Activated CD8-positive, alpha-beta T cell treated with anti-CD3 and anti-CD28 coated beads for 36 hours (primary cell): ENCODE measurements around the gene SLC5A4. TPM values are rescaled to one million over a fixed set of nuclear protein-coding genes. Genes with fewer than 3 reads are reported as not detected.
"Not testable (repeated sequence)": the region's sequence is repeated elsewhere in the genome, so short reads cannot be mapped to it uniquely, and the experiment has no call there.

ENCODE experiments used
- ATAC-seq: fragments of 200-7000 bp; cut with Tn5 transposase; one replicate; pipeline ENCODE4 v1.10.0; 2021; ENCODE audit warnings: mild to moderate bottlenecking, moderate library complexity
- CTCF ChIA-PET: fragments of 350-600 bp; sonication (Branson Sonifier 250); formaldehyde crosslinking; loops from one replicate; lab custom pipeline; 2021; ENCODE audit warnings: antibody characterized with exemption; lab: Charles Lee
- POLR2A ChIA-PET: fragments of 350-600 bp; sonication (Branson Sonifier 250); formaldehyde crosslinking; loops from one replicate; lab custom pipeline; 2021; ENCODE audit warnings: antibody characterized with exemption; lab: Charles Lee
- DNase-seq: peaks from one replicate; pipeline ENCODE4 v3.0.0-alpha.2; 2020
- H3K27ac Mint-ChIP-seq: one replicate; pipeline ENCODE4 v1.8.0; 2021; ENCODE audit warnings: mild to moderate bottlenecking, mixed read lengths
- H3K27me3 Mint-ChIP-seq: one replicate; pipeline ENCODE4 v1.8.0; 2021; ENCODE audit warnings: mixed read lengths
- H3K36me3 Mint-ChIP-seq: one replicate; pipeline ENCODE4 v1.8.0; 2021; ENCODE audit warnings: low read depth, mixed read lengths
- H3K4me1 Mint-ChIP-seq: one replicate; pipeline ENCODE4 v1.8.0; 2021; ENCODE audit warnings: low read depth, mixed read lengths
- H3K4me3 Mint-ChIP-seq: one replicate; pipeline ENCODE4 v1.8.0; 2021; ENCODE audit warnings: mild to moderate bottlenecking, moderate library complexity, mixed read lengths
- H3K9me3 Mint-ChIP-seq: one replicate; pipeline ENCODE4 v1.8.0; 2021; ENCODE audit warnings: mixed read lengths
- CTCF ChIP-seq: fragments of 200-600 bp; IDR thresholded peaks from one replicate; pipeline ENCODE4 v1.8.0; 2022; ENCODE audit warnings: antibody characterized with exemption, mild to moderate bottlenecking
- intact Hi-C: fragments of 100-400 bp; cut with micrococcal nuclease; formaldehyde crosslinking; loops from one replicate; pipeline ENCODE4 v1.10.0; 2022
- total RNA-seq, 2 experiments: library from RNA; stranded (reverse); gene quantifications; one replicate each; pipeline ENCODE4 v1.2.3, GENCODE V29; 2021

SLC5A4 gene
- total RNA-seq, 2 experiments from 2014 or later, result not detected

- peaks cover 8% of the 10 kb centered on the region for H3K4me1 Mint-ChIP-seq
- no peak overlapping the region for H3K27ac Mint-ChIP-seq
- ATAC-seq (no peak), DNase-seq (no peak)
- TF ChIP-seq CTCF, result no peak
- H3K36me3 Mint-ChIP-seq, result no peaks in the 10 kb centered on the region
- intact Hi-C loops, result no loop called here
- no peak overlapping the region for H3K4me3 Mint-ChIP-seq
- CTCF ChIA-PET, result no interaction called here
- POLR2A ChIA-PET, result no interaction called here
- no peaks in the 10 kb centered on the region for H3K27me3 Mint-ChIP-seq
- no peaks in the 10 kb centered on the region for H3K9me3 Mint-ChIP-seq
Measured at GRCh38 chr22:32270641-32271369, 15.7 kb upstream of the SLC5A4 start.

DNA sequence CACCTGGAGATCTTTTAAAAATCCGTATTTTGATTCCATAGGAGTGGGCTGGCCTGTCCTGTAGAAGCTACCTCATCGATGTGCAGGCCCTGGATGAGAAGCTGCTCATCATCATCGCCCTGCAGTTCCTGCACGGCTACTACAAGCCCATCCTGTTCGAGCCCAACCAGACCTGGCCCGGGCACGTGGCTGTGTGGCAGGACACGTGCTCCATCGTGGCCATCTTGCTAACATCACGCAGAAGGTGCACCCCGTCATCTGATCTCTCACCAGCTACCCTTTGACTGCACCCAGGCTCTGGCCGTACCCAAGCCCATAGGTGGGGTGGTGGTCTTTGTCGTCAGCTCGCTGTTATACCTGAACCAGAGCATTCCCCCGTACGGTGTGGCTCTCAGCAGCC is 14.2 kb upstream of the SLC5A4 start:
- no peak for TF ChIP-seq CTCF
- Mint-ChIP-seq H3K27ac (no peak overlapping the region), H3K9me3 (no peaks in the 10 kb centered on the region), H3K36me3 (no peaks in the 10 kb centered on the region), H3K4me1 (peaks cover 10% of the 10 kb centered on the region), H3K27me3 (no peaks in the 10 kb centered on the region), H3K4me3 (no peak overlapping the region)
- ChIA-PET POLR2A (no interaction called here), CTCF (no interaction called here)
- intact Hi-C loops, result loop anchor here (5.0 to 10.0 kb wide), 2 partner anchors 165 to 297 kb away; no protein-coding TSS in a partner anchor
- DNase-seq (no peak), ATAC-seq (no peak)

DNA sequence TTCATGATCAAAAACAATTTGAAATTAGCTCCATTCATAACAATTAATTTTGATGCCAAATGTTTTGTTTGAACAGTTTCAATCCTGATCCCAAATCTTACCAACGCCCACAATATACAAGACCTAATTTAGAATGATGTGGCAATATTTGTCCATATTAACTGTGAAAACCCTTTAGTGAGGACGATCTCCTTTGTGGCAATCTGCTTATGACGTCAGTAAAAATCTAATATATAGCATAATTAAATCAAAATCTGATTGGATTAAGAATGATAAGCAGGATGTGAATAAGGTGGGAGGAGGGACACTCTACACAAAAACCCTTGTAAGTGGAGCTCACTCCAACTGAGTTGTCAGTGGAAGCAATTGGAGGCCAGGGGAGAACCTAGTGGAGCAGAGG is 11.9 kb upstream of the SLC5A4 start:
- peaks cover 10% of the 10 kb centered on the region for H3K4me1 Mint-ChIP-seq

DNA sequence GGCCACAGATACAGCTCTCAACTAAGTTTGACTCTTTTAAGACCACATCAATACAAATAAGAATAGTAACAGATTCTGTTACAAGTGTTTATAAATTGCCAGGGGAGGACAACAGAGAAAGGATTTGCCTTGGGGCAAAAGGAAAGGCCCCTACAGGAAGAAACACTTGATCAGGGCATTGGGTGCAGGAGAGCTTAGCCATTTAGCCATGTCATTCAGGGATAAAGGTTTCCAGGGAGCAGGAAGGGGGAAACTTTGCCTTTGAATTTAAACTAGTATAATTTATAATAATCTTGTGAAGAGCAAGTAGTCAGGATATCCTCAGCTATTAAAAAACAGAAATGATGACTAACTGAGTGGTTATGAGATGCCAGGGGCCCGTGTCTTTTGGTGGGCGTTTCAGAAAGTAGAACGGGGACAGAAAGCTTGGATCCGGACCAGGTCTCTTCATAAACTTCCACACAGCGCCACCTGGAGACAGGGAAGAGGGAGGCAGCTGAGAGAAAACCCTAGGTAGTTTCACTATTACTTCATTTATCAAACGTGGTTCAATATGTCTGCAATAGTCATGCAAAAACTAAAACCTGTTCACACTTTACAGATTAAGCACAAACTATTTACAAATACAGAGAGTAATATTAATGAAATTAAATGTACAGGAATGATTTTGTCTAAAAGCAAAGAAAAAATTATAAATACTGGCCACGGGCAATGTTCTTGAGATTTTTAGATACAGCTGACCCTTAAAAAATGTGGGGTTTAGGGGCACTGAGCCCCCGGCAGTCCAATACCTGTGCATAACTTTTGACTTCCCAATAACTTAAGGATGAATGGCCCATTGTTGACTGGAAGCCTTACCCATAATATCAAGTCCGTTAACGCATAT is 11.0 kb upstream of the SLC5A4 start:
- peak; percentile 74 for TF ChIP-seq CTCF
- no peaks in the 10 kb centered on the region for H3K9me3 Mint-ChIP-seq
- H3K4me1 Mint-ChIP-seq, result peaks cover 10% of the 10 kb centered on the region
- peak; percentile 95 for ATAC-seq
- no peak overlapping the region for H3K4me3 Mint-ChIP-seq
- H3K27me3 Mint-ChIP-seq, result peaks cover 3% of the 10 kb centered on the region
- intact Hi-C loops, result loop anchor here (5.0 to 10.0 kb wide), 2 partner anchors 161 to 294 kb away; no protein-coding TSS in a partner anchor
- DNase-seq, result peak; percentile 89
- H3K36me3 Mint-ChIP-seq, result no peaks in the 10 kb centered on the region
- ChIA-PET CTCF (interaction anchor here (0.6 to 2.8 kb wide), 37 partner anchors 10 to 601 kb away, joined by 3 to 21 read pairs (median 4); partner anchors contain the start of gene C22orf42), POLR2A (interaction anchor here (0.8 to 1.0 kb wide), 2 partner anchors 123 to 145 kb away, joined by 3 to 4 read pairs; partner anchors contain the start of gene RTCB)
- no peak overlapping the region for H3K27ac Mint-ChIP-seq

More for the DNA sequence above, 11.9 kb upstream of the SLC5A4 start:
- H3K4me3 Mint-ChIP-seq, result no peak overlapping the region
- ATAC-seq, result no peak
- intact Hi-C loops, result loop anchor here (5.0 to 10.0 kb wide), 2 partner anchors 162 to 295 kb away; no protein-coding TSS in a partner anchor
- no peaks in the 10 kb centered on the region for H3K9me3 Mint-ChIP-seq
- no peak for TF ChIP-seq CTCF
- H3K36me3 Mint-ChIP-seq, result no peaks in the 10 kb centered on the region
- CTCF ChIA-PET, result interaction anchor here (0.5 to 2.8 kb wide), 14 partner anchors 9 to 295 kb away, joined by 3 to 21 read pairs (median 6); no protein-coding TSS in a partner anchor
- DNase-seq, result no peak
- no peak overlapping the region for H3K27ac Mint-ChIP-seq
- POLR2A ChIA-PET, result interaction anchor here (0.6 kb wide), 1 partner anchor 605 kb away, joined by 3 read pairs; the partner anchor contains the start of gene PISD
- peaks cover 1% of the 10 kb centered on the region for H3K27me3 Mint-ChIP-seq

DNA sequence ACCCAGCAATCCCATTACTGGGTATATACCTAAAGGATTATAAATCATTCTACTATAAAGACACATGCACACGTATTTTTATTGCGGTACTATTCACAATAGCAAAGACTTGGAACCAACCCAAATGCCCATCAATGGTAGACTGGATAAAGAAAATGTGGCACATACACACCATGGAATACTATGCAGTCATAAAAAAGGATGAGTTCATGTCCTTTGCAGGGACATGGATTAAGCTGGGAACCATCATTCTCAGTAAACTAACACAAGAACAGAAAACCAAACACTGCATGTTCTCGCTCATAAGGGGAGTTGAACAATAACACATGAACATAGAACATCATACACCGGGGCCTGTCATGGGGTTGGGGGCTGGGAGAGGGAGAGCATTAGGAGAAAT is 8.5 kb upstream of the SLC5A4 start:
- H3K9me3 Mint-ChIP-seq, H3K36me3 Mint-ChIP-seq, H3K27ac Mint-ChIP-seq, POLR2A ChIA-PET, CTCF ChIA-PET, H3K4me3 Mint-ChIP-seq, ATAC-seq, DNase-seq: not testable (repeated sequence)
- H3K4me1 Mint-ChIP-seq, result peaks cover 10% of the 10 kb centered on the region
- peaks cover 19% of the 10 kb centered on the region for H3K27me3 Mint-ChIP-seq
- intact Hi-C loops, result loop anchor here (10.0 kb wide), 1 partner anchor 159 kb away; no protein-coding TSS in a partner anchor
